ENCODE data around the gene ANXA5.

The ANXA5 gene

GRCh38 chr4:121690001-121690400 lies 6.8 kb downstream of the ANXA5 start:
- CTCF ChIA-PET: no interaction called here
- no peak overlapping the region; the same call in 1 of the 2 replicates for H3K4me3 ChIP-seq (ENCODE audit: low read depth, low read length)
- POLR2A ChIA-PET: no interaction called here
- TF ChIP-seq CTCF (IDR thresholded peaks at IDR 0.05; ENCODE audit: insufficient read depth, low read length, missing control alignments): no peak
- DNase-seq (ENCODE audit: low read depth, low spot score): no peak

- no peak for TF ChIP-seq CTCF (IDR thresholded peaks at IDR 0.05; ENCODE audit: insufficient read depth, low read length, missing control alignments)
Observed at GRCh38 chr4:121688701-121689100, 8.1 kb downstream of the ANXA5 start.

GRCh38 chr4:121688261-121688660 lies 8.5 kb downstream of the ANXA5 start:
- no peak for TF ChIP-seq CTCF (IDR thresholded peaks at IDR 0.05; ENCODE audit: insufficient read depth, low read length, missing control alignments)
- POLR2A ChIA-PET: no interaction called here
- no peak for DNase-seq (ENCODE audit: low read depth, low spot score)
- no peak overlapping the region for H3K4me3 ChIP-seq (ENCODE audit: low read depth, low read length)
- CTCF ChIA-PET: interaction anchor here (1.1 to 3.4 kb wide), 2 partner anchors 11 to 49 kb away, joined by 4 to 16 read pairs; no protein-coding TSS in a partner anchor

More at GRCh38 chr4:121688701-121689100, 8.1 kb downstream of the ANXA5 start:
- CTCF ChIA-PET: interaction anchor here (1.1 to 3.4 kb wide), 2 partner anchors 11 to 48 kb away, joined by 4 to 16 read pairs; no protein-coding TSS in a partner anchor
- H3K4me3 ChIP-seq (ENCODE audit: low read depth, low read length): no peak overlapping the region
- POLR2A ChIA-PET: interaction anchor here (0.6 kb wide), 1 partner anchor 211 kb away, joined by 3 read pairs; no protein-coding TSS in a partner anchor
- DNase-seq (ENCODE audit: low read depth, low spot score): no peak

- no peak for TF ChIP-seq CTCF (IDR thresholded peaks at IDR 0.05; ENCODE audit: insufficient read depth, low read length, missing control alignments)
- H3K4me3 ChIP-seq (ENCODE audit: low read depth, low read length): no peak overlapping the region
- ChIA-PET POLR2A (interaction anchor here (0.7 kb wide), 1 partner anchor 8 kb away, joined by 3 read pairs; no protein-coding TSS in a partner anchor), CTCF (interaction anchor here (1.4 to 3.4 kb wide), 4 partner anchors 9 to 40 kb away, joined by 3 to 16 read pairs (median 5); no protein-coding TSS in a partner anchor)
- DNase-seq (ENCODE audit: low read depth, low spot score): no peak
Observed at GRCh38 chr4:121686255-121686654, 10.5 kb downstream of the ANXA5 start.

GRCh38 chr4:121685257-121685656 lies 11.5 kb downstream of the ANXA5 start:
- H3K4me3 ChIP-seq (ENCODE audit: low read depth, low read length): no peak overlapping the region
- no peak for DNase-seq (ENCODE audit: low read depth, low spot score)
- no peak for TF ChIP-seq CTCF (IDR thresholded peaks at IDR 0.05; ENCODE audit: insufficient read depth, low read length, missing control alignments)
- ChIA-PET CTCF (interaction anchor here (1.4 to 1.9 kb wide), 2 partner anchors 17 to 41 kb away, joined by 4 to 6 read pairs; no protein-coding TSS in a partner anchor), POLR2A (interaction anchor here (1.6 kb wide), 1 partner anchor 17 kb away, joined by 6 read pairs; no protein-coding TSS in a partner anchor)

- CTCF ChIA-PET: interaction anchor here (1.1 to 1.9 kb wide), 3 partner anchors 9 to 50 kb away, joined by 3 to 6 read pairs (median 4); no protein-coding TSS in a partner anchor
Observed at GRCh38 chr4:121684561-121684960, 12.2 kb downstream of the ANXA5 start.

More at GRCh38 chr4:121684561-121684960, 12.2 kb downstream of the ANXA5 start:
- POLR2A ChIA-PET: interaction anchor here (1.6 kb wide), 1 partner anchor 16 kb away, joined by 6 read pairs; no protein-coding TSS in a partner anchor
- no peak for TF ChIP-seq CTCF (IDR thresholded peaks at IDR 0.05; ENCODE audit: insufficient read depth, low read length, missing control alignments)
- DNase-seq (ENCODE audit: low read depth, low spot score): no peak
- no peak overlapping the region for H3K4me3 ChIP-seq (ENCODE audit: low read depth, low read length)
